Measurements from ENCODE around the gene PLEKHG4. TPM values are rescaled to one million over a fixed set of nuclear protein-coding genes. Genes with fewer than 3 reads are reported as not detected.

Gene PLEKHG4
- polyA plus RNA-seq, 1 donor from 2014 or later = 0.28 TPM

GRCh38 chr16:67302970-67303369, 23.6 kb downstream of the PLEKHG4 start:
- TF ChIP-seq TAF1 (IDR thresholded peaks at IDR 0.05; ENCODE audit: low read depth) (no peak), SMC3 (conservative IDR thresholded peaks at IDR 0.05; ENCODE audit: poor library complexity) (no peak), POLR2AphosphoS5 (IDR thresholded peaks at IDR 0.05) (no peak)
- Histone ChIP-seq H3K27me3 (ENCODE audit: insufficient read depth, low read depth, low read length) (no peaks in the 10 kb centered on the region), H3K4me3 (ENCODE audit: low read length) (no peak overlapping the region), H3K4me2 (ENCODE audit: low read length) (no peak overlapping the region), H3K79me2 (replicated peaks; ENCODE audit: insufficient read depth, low read length) (no peaks in the 10 kb centered on the region), H3K9me3 (ENCODE audit: low read length) (no peaks in the 10 kb centered on the region), H4K20me1 (ENCODE audit: insufficient read depth) (no peaks in the 10 kb centered on the region), H2AFZ (ENCODE audit: low read depth, low read length) (no peak overlapping the region), H3F3A (ENCODE audit: insufficient read depth, low read length, poor library complexity, severe bottlenecking) (no peaks in the 10 kb centered on the region), H3K27ac (ENCODE audit: low read length) (no peak overlapping the region), H3K9me2 (ENCODE audit: insufficient read depth, low read length) (no peaks in the 10 kb centered on the region), H3K36me3 (ENCODE audit: insufficient read depth, low read length) (no peaks in the 10 kb centered on the region), H3K9ac (ENCODE audit: low read length) (no peak overlapping the region)

- no peak for TF ChIP-seq EZH2 (IDR thresholded peaks at IDR 0.05; ENCODE audit: borderline replicate concordance, insufficient read depth, low read length, poor library complexity, severe bottlenecking)
- no peak for TF ChIP-seq RAD21 (conservative IDR thresholded peaks at IDR 0.05)
- no peak for TF ChIP-seq EP300 (conservative IDR thresholded peaks at IDR 0.05; ENCODE audit: poor library complexity, severe bottlenecking)
- no peak for TF ChIP-seq POLR2AphosphoS5 (IDR thresholded peaks at IDR 0.05)
Measured at GRCh38 chr16:67304020-67304419, 24.7 kb downstream of the PLEKHG4 start.

GRCh38 chr16:67305216-67306071, 26.1 kb downstream of the PLEKHG4 start:
- no peaks in the 10 kb centered on the region for H3K9me2 ChIP-seq (ENCODE audit: insufficient read depth, low read length)

More at GRCh38 chr16:67304020-67304419, 24.7 kb downstream of the PLEKHG4 start:
- Histone ChIP-seq H4K20me1 (ENCODE audit: insufficient read depth) (no peaks in the 10 kb centered on the region), H3K9me2 (ENCODE audit: insufficient read depth, low read length) (no peaks in the 10 kb centered on the region), H3K4me3 (ENCODE audit: low read length) (no peak overlapping the region), H3K9me3 (ENCODE audit: low read length) (no peaks in the 10 kb centered on the region), H3K9ac (ENCODE audit: low read length) (no peak overlapping the region), H3K79me2 (replicated peaks; ENCODE audit: insufficient read depth, low read length) (no peaks in the 10 kb centered on the region), H3K36me3 (ENCODE audit: insufficient read depth, low read length) (no peaks in the 10 kb centered on the region), H3K27ac (ENCODE audit: low read length) (no peak overlapping the region), H2AFZ (ENCODE audit: low read depth, low read length) (no peak overlapping the region), H3F3A (ENCODE audit: insufficient read depth, low read length, poor library complexity, severe bottlenecking) (no peaks in the 10 kb centered on the region), H3K27me3 (ENCODE audit: insufficient read depth, low read depth, low read length) (no peaks in the 10 kb centered on the region), H3K4me2 (ENCODE audit: low read length) (no peak overlapping the region)

More at GRCh38 chr16:67305216-67306071, 26.1 kb downstream of the PLEKHG4 start:
- Histone ChIP-seq H3K4me2 (ENCODE audit: low read length) (no peak overlapping the region), H3K79me2 (replicated peaks; ENCODE audit: insufficient read depth, low read length) (no peaks in the 10 kb centered on the region), H3K36me3 (ENCODE audit: insufficient read depth, low read length) (no peaks in the 10 kb centered on the region), H3K4me3 (ENCODE audit: low read length) (no peak overlapping the region), H3K9ac (ENCODE audit: low read length) (no peak overlapping the region), H3K27me3 (ENCODE audit: insufficient read depth, low read depth, low read length) (no peaks in the 10 kb centered on the region), H2AFZ (ENCODE audit: low read depth, low read length) (no peak overlapping the region), H3K27ac (ENCODE audit: low read length) (no peak overlapping the region), H4K20me1 (ENCODE audit: insufficient read depth) (no peaks in the 10 kb centered on the region), H3K9me3 (ENCODE audit: low read length) (no peaks in the 10 kb centered on the region), H3F3A (ENCODE audit: insufficient read depth, low read length, poor library complexity, severe bottlenecking) (no peaks in the 10 kb centered on the region)
- TF ChIP-seq SMC3 (conservative IDR thresholded peaks at IDR 0.05; ENCODE audit: poor library complexity) (no peak), REST (IDR thresholded peaks at IDR 0.05; ENCODE audit: borderline replicate concordance) (no peak), POLR2AphosphoS5 (IDR thresholded peaks at IDR 0.05) (no peak), RAD21 (conservative IDR thresholded peaks at IDR 0.05) (no peak), CTCF (IDR thresholded peaks at IDR 0.05; ENCODE audit: poor library complexity, severe bottlenecking) (no peak), EZH2 (IDR thresholded peaks at IDR 0.05; ENCODE audit: borderline replicate concordance, insufficient read depth, low read length, poor library complexity, severe bottlenecking) (no peak), TAF1 (IDR thresholded peaks at IDR 0.05; ENCODE audit: low read depth) (no peak), MXI1 (conservative IDR thresholded peaks at IDR 0.05; ENCODE audit: poor library complexity, severe bottlenecking) (no peak), EP300 (conservative IDR thresholded peaks at IDR 0.05; ENCODE audit: poor library complexity, severe bottlenecking) (no peak)
